ENCODE data around the gene L3MBTL2.
"Not testable (repeated sequence)": the region's sequence is repeated elsewhere in the genome, so short reads cannot be mapped to it uniquely, and the experiment has no call there.

Gene L3MBTL2

GRCh38 chr22:41241133-41241676, 36.1 kb downstream of the L3MBTL2 start:
- DNase-seq (ENCODE audit: low read depth, low spot score), result no peak

GRCh38 chr22:41242396-41243117, 37.4 kb downstream of the L3MBTL2 start:
- no peak for DNase-seq (ENCODE audit: low read depth, low spot score)

- no peak for DNase-seq (ENCODE audit: low read depth, low spot score)
Observed at GRCh38 chr22:41243361-41243760, 38.2 kb downstream of the L3MBTL2 start.

- DNase-seq (ENCODE audit: low read depth, low spot score), result peak; percentile 69
Observed at GRCh38 chr22:41245917-41246499, 40.9 kb downstream of the L3MBTL2 start.

GRCh38 chr22:41247703-41248102, 42.6 kb downstream of the L3MBTL2 start:
- DNase-seq (ENCODE audit: low read depth, low spot score), result no peak

- DNase-seq (ENCODE audit: low read depth, low spot score), result no peak
Observed at GRCh38 chr22:41248314-41248713, 43.2 kb downstream of the L3MBTL2 start.

GRCh38 chr22:41248758-41249157, 43.6 kb downstream of the L3MBTL2 start:
- no peak for DNase-seq (ENCODE audit: low read depth, low spot score)

- DNase-seq (ENCODE audit: low read depth, low spot score), result no peak
Observed at GRCh38 chr22:41249442-41249841, 44.3 kb downstream of the L3MBTL2 start.

GRCh38 chr22:41250127-41250526, 45.0 kb downstream of the L3MBTL2 start:
- DNase-seq (ENCODE audit: low read depth, low spot score), result no peak

- DNase-seq (ENCODE audit: low read depth, low spot score), result no peak
Observed at GRCh38 chr22:41252365-41252764, 47.3 kb downstream of the L3MBTL2 start.

GRCh38 chr22:41254230-41254629, 49.1 kb downstream of the L3MBTL2 start:
- DNase-seq (ENCODE audit: low read depth, low spot score), result no peak

GRCh38 chr22:41256254-41257253, 51.4 kb downstream of the L3MBTL2 start:
- DNase-seq (ENCODE audit: low read depth, low spot score), result peak; percentile 44

GRCh38 chr22:41257696-41258095, 52.6 kb downstream of the L3MBTL2 start:
- no peak for DNase-seq (ENCODE audit: low read depth, low spot score)

- DNase-seq (ENCODE audit: low read depth, low spot score), result not testable (repeated sequence)
Observed at GRCh38 chr22:41259756-41260155, 54.6 kb downstream of the L3MBTL2 start.

- no peak for DNase-seq (ENCODE audit: low read depth, low spot score)
Observed at GRCh38 chr22:41260871-41261270, 55.8 kb downstream of the L3MBTL2 start.

- no peak for DNase-seq (ENCODE audit: low read depth, low spot score)
Observed at GRCh38 chr22:41261541-41262249, 56.6 kb downstream of the L3MBTL2 start.

GRCh38 chr22:41262250-41262765, 57.2 kb downstream of the L3MBTL2 start:
- DNase-seq (ENCODE audit: low read depth, low spot score), result no peak

- no peak for DNase-seq (ENCODE audit: low read depth, low spot score)
Observed at GRCh38 chr22:41263704-41264103, 58.6 kb downstream of the L3MBTL2 start.

- DNase-seq (ENCODE audit: low read depth, low spot score), result no peak
Observed at GRCh38 chr22:41264408-41264941, 59.4 kb downstream of the L3MBTL2 start.

- no peak for DNase-seq (ENCODE audit: low read depth, low spot score)
Observed at GRCh38 chr22:41267958-41268357, 62.8 kb downstream of the L3MBTL2 start.

GRCh38 chr22:41271787-41272186, 66.7 kb downstream of the L3MBTL2 start:
- DNase-seq (ENCODE audit: low read depth, low spot score), result peak; percentile 16

Data from ELF-1 (cell line).